HepG2 (cell line): ENCODE data around the gene PPM1H.

Source experiments
- ATF1 ChIP-seq: IDR thresholded peaks from 2 replicates; pipeline ENCODE4 v1.6.1; 2016; ENCODE audit warnings: mild to moderate bottlenecking, control low read depth
- CAMTA2 ChIP-seq: sonication (generic); formaldehyde crosslinking; IDR thresholded peaks from 2 replicates; pipeline ENCODE4 v1.4.0; 2020; ENCODE audit warnings: mild to moderate bottlenecking, missing genetic modification reagents, borderline replicate concordance
- ERF ChIP-seq: IDR thresholded peaks from 2 replicates; pipeline ENCODE4 v1.6.1; 2018; ENCODE audit warnings: missing biosample characterization, missing genetic modification reagents
- POLR2A ChIP-seq, 2 experiments: IDR thresholded peaks; 2 replicates each; pipeline ENCODE4 v1.6.1; 2011; ENCODE audit warnings: low read depth in 2 of 2, low read length in 2 of 2, mild to moderate bottlenecking in 1 of 2, moderate library complexity in 1 of 2; ENCODE audit not compliant: insufficient read depth in 1 of 2
- SMARCE1 ChIP-seq: fragments of 450-650 bp; IDR thresholded peaks from 2 replicates; pipeline ENCODE4 v1.6.1; 2017; ENCODE audit warnings: borderline replicate concordance
- SRF ChIP-seq: IDR thresholded peaks from 2 replicates; pipeline ENCODE4 v1.6.1; 2011; ENCODE audit warnings: mild to moderate bottlenecking, low read depth, low read length, moderate library complexity
- ZFP82 ChIP-seq: sonication (generic); formaldehyde crosslinking; IDR thresholded peaks from 2 replicates; pipeline ENCODE4 v1.5.1; 2020; ENCODE audit warnings: mild to moderate bottlenecking, missing genetic modification reagents, borderline replicate concordance

DNA sequence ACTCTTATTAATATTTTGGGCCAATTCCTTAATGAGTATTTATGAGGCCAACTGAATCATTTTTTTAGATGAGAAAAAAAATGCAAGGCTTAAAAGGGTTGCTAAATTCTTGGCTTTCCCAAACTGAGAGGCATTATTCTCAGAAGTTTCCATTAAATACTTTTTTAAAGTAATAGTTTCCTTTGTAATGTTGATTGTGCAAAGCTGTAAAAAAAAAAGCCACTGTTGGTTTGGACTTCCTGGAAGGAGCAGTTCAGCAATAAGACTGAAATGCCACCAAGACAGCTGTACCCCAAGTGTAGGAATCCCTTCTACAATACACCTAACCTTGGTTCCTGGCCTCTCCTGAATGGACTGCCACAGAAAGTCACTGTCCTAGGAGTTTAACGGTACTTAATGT, 237.1 kb downstream of the PPM1H start:
- TF ChIP-seq ZFP82 (no peak), POLR2A (IDR thresholded peaks at IDR 0.05; ENCODE audit: insufficient read depth in 1 of 2, low read depth in 2 of 2, low read length in 2 of 2) (no peak), SMARCE1 (no peak), SRF (no peak), CAMTA2 (no peak), ATF1 (no peak), ERF (no peak)
